SIG-M5 treated with dmso at 0.1 percent for 504 hours (cell line): ENCODE measurements around the gene BSPH1.
"Not testable (repeated sequence)": the region's sequence is repeated elsewhere in the genome, so short reads cannot be mapped to it uniquely, and the experiment has no call there.

Source experiments
- DNase-seq: peaks from one replicate; lab custom pipeline; 2025; ENCODE audit not compliant: unreplicated experiment; lab: John Stamatoyannopoulos, UW

Gene BSPH1, protein sequence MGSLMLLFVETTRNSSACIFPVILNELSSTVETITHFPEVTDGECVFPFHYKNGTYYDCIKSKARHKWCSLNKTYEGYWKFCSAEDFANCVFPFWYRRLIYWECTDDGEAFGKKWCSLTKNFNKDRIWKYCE

GRCh38 chr19:47992070-47992469 lies at the start of gene BSPH1:
TSS of gene BSPH1 (minus strand) at chr19:47992170. CDS start at chr19:47992081, 89 bp downstream.
- no peak for DNase-seq

DNA sequence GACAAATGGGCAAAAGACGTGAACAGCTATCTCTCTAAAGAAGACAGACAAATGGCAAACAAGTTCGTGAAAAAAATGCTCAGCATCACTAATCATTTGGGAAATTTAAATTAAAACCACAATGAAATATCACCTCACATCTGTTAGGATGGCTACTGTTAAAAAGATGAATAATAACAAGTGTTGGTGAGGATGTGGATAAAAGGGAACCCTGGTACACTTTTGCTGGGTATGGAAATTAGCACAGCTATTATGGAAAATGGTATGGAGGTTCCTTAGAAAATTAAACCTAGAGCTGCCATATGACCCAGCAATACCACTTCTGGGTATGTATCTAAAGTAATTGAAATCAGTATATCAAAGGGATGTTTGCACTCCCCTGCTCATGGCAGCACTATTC lies 44.8 kb upstream of the BSPH1 start:
- DNase-seq, result no peak

DNA sequence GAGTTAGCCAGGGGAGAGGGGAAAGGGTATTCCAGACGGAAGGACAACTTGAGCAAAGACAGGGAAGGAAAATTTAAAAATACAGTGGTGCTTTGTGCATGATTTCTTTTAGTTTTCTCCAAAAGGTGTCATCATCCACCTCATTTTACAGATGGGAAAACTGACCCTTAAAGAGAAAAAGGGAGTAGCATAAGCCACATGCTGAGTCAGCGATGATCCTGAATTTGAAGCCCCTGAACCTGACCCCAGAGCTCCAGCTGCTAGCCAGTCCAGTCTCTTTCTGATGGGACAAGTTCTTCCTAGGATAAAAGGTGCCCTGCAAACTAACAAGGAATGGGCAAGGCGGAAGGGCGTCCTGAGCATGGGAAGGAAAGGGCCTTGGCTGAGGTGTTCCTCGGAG lies 41.6 kb upstream of the BSPH1 start:
- no peak for DNase-seq

- DNase-seq, result no peak
Measured at GRCh38 chr19:48030073-48030472, 38.1 kb upstream of the BSPH1 start.

DNA sequence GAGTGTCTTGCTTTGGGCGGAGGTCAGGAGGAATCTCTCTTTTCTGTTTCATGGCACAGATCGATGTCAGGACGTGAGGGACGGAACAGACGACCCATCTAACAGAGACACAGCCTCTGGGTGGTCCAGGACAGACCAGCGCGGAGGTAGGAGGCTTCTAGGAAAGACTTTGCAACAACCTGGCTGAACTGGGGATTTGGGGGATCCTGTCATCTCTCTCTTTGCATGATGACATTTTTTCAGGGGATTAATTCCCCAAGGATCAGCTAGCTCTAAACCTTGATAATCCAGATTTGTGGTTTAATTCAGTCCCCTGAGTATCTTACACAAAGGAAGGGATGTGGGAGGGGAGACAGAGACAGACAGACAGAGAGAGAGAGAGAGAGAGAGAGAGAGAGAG lies 37.5 kb upstream of the BSPH1 start:
- no peak for DNase-seq

- no peak for DNase-seq
Measured at GRCh38 chr19:48025480-48025879, 33.5 kb upstream of the BSPH1 start.

- DNase-seq, result no peak
Measured at GRCh38 chr19:48023518-48023917, 31.5 kb upstream of the BSPH1 start.

- DNase-seq, result no peak
Measured at GRCh38 chr19:48023011-48023410, 31.0 kb upstream of the BSPH1 start.

GRCh38 chr19:48020686-48021085 lies 28.7 kb upstream of the BSPH1 start:
- DNase-seq, result no peak

DNA sequence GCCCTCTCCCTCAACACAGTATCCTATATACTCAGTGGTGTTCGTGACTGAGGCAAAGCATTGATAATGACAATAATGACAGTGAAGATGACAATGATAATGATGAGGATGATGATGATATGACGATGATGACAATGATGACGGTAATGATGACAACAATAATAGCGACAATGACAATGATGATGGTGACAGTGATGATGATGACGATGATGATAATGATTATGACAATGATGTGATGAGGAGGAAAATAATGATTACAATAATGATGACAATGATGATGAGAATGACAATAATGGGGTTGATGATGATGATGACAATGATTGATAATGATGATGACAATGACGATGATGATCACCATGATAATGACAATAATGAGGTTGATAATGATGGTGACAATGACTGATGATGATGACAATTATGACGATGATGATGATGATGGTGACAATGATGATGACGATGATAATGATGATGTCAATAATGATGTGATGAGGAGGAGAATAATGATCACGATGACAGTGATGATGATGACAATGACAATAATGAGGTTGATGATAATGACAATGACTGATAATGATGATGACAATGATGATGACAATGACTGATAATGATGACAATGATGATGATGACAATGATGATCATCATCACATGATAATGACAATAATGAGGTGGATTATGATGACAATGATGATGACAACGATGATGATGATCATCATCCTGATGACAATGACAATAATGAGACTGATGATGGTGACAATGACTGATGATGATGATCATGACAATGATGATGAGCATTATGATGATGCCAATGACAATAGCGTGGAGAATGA lies 19.2 kb upstream of the BSPH1 start:
- DNase-seq, result no peak

DNA sequence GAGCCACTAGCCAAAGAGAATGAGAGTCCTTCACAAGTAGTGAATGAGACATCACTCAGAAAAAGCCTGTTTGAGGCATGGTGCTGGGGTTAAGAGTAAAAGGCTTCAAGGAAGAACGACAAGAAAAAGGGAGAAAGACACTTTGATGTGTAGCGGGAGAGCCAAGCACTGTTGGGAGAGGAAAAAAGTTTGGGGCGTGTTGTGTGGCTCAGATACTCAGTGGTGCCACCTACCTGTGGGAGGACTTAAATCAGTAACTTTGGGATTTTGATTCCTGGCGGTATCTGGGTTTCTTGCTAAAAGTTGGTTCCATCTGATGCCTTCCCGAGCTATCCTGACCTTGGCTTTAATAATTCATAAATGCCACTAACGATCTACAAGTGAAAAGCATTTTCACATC lies 14.8 kb upstream of the BSPH1 start:
- no peak for DNase-seq

GRCh38 chr19:48004236-48004635 lies 12.3 kb upstream of the BSPH1 start:
- DNase-seq, result no peak

- no peak for DNase-seq
Measured at GRCh38 chr19:48000846-48001245, 8.9 kb upstream of the BSPH1 start.

DNA sequence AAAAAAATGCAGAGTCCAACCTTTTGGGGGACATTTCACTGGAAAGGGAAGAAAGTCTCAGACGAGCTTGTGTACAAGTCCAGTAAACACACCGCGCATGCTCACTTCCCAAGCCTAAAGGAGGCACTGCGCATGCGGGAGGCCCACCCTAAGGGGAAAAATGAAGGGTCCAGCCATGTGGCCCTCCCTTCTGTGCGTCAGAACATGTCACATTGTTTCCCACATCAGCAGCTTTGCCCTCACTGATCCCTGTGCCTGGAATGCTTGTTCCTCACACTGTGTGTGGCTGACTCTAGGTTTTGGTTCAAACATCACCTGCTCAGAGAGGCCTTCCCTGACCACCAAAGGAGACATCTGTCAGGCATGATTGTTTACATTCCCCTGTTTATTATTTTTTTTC lies 6.8 kb upstream of the BSPH1 start:
- DNase-seq, result no peak

DNA sequence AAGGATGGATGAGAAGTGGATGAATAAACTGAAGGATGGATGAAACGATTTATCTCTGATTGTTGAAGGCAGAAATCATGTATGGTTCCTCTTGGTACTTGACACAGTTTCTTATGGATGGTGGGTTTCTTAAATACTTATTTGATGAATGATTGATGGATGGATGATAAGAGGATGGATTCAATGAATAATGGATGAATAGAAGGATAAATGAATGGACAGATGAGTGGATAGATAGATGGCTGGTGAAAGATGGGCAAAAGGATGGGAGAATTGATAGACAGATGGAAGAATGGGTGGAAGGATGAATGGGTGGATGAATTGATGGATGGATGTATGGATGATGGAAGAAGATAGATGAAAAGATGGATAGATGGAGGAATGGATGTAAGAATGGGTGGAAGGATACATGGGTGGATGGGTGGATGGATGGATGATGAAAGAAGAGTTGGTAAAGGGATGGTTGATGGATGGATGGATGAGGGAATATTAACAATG lies 4.3 kb upstream of the BSPH1 start:
- no peak for DNase-seq

GRCh38 chr19:47994209-47994802 lies 2.3 kb upstream of the BSPH1 start, which contains the start of gene ELSPBP1:
TSS of gene ELSPBP1 (plus strand) at chr19:47994632. CDS start at chr19:48008668, 14,036 bp downstream.
- no peak for DNase-seq

- DNase-seq, result no peak
Measured at GRCh38 chr19:47991191-47991808, 670 bp downstream of the BSPH1 start.

- no peak for DNase-seq
Measured at GRCh38 chr19:47973529-47973928, 18.4 kb downstream of the BSPH1 start.

DNA sequence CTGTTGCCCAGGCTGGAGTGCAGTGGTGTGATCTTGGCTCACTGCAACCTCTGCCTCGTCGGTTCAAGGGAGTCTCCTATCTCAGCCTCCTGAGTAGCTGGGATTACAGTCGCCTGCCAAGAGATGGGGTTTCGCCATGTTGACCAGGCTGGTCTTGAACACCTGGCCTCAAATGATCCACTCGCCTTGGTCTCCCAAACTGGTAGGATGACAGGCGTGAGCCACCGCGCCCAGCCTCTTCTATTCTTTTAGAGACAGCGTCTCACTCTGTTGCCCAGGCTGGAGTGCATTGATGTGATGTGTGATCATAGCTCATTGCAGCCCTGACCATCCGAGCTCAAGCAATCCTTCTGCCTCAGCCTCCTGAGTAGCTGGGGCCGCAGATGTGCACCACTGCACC lies 36.0 kb downstream of the BSPH1 start:
- not testable (repeated sequence) for DNase-seq

DNA sequence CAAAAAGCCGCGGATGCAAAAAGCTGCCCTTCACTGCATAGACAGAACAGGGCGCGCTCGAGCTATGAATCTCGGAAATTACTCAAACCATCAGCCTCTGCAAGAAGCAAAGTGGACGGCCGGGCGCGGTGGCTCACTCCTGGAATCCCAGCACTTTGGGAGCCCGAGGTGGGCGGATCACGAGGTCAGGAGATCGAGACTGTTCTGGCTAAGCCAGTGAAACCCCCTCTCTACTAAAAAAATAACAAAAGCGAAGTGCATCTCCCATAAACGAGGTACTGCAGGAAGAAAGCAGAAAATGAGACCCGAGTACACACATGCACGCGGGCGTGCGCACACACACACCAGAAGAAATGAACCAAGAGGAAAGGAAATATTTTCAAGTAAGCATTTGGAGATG lies 39.8 kb downstream of the BSPH1 start:
- not testable (repeated sequence) for DNase-seq

DNA sequence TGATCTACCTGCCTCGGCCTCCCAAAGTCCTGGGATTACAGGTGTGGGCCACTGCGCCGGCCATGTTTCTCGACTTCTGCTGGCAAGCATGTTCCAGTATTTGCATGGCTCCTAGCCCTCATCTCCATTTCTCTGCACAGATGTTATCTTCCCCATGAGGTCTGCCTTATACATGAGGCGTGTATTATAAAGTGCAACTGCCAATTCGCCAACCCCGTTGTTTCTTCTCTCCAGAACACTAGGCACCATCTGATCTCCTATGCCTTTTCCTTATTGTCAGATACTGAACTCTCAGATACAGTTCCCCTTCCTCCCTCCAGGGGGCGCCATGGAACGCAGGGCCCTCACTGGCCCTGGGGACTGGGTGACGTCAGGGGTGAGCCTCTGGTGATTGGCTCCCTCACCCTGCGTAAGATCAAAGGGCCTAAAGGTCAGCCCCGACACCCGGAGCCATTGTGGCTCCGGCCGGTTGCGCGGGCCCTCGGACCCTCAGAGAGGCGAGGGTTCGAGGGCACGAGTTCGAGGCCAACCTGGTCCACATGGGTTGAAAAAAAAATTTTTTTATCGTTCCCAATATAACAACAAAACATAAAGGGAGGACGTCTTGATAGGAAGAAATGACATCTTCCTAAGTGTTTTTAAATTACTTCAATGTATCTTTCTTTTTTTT lies 42.0 kb downstream of the BSPH1 start:
- not testable (repeated sequence) for DNase-seq
